HepG2 (cell line): Measurements from ENCODE around the gene CPLX1. TPM values are rescaled to one million over a fixed set of nuclear protein-coding genes. Genes with fewer than 3 reads are reported as not detected.

Experiments
- ATAC-seq: fragments of 200-7000 bp; cut with Tn5 transposase; 3 replicates; pipeline ENCODE4 v1.9.1; 2020; ENCODE audit warnings: mild to moderate bottlenecking, moderate library complexity
- BruUV-seq: library from RNA; stranded (reverse); fragments of 400-500 nt; replicated peaks from 2 replicates; lab custom pipeline; 2021; lab: Mats Ljungman, UMichigan
- CTCF ChIA-PET: fragments of 300-600 bp; formaldehyde crosslinking; extraction: SDS; loops from one replicate; lab custom pipeline; 2021; ENCODE audit warnings: low total read pairs, inconsistent platforms, low intra/inter-chr PET ratio; lab: Yijun Ruan, JAX
- POLR2A ChIA-PET: fragments of 350-600 bp; sonication (Branson Sonifier 250); formaldehyde crosslinking; loops from one replicate; lab custom pipeline; 2020; ENCODE audit warnings: antibody characterized with exemption, inconsistent platforms; lab: Yijun Ruan, JAX
- DNase-seq: peaks from one replicate; pipeline ENCODE4 v3.0.0-alpha.2; 2015; ENCODE audit warnings: low spot score
- FAIRE-seq: peaks from 3 replicates; lab custom pipeline; 2011; peaks lifted over from hg19 to GRCh38; lab: Jason Lieb, UNC
- H2AFZ ChIP-seq: one replicate; pipeline ENCODE4 v1.6.1; 2011; ENCODE audit warnings: low read length, inconsistent platforms
- H3K27ac ChIP-seq: fragments of 300-600 bp; 3 replicates; pipeline ENCODE4 v1.8.0; 2011; ENCODE audit warnings: mixed run types, mild to moderate bottlenecking, mixed read lengths, low read length, inconsistent platforms; ENCODE audit not compliant: insufficient read depth; ENCODE audit errors: extremely low read length
- H3K27me3 ChIP-seq, 2 experiments: fragments of 200-600 bp in 1 of 2; 2 replicates in 1 of 2; 3 replicates in 1 of 2; pipeline versions ENCODE4 v1.6.0 to v1.8.0; 2011; ENCODE audit warnings: low read length in 2 of 2, mild to moderate bottlenecking in 2 of 2, moderate library complexity in 2 of 2, inconsistent platforms in 1 of 2; ENCODE audit not compliant: insufficient read depth in 2 of 2, control insufficient read depth in 1 of 2
- H3K36me3 ChIP-seq, 2 experiments: fragments of 200-600 bp in 1 of 2; replicated peaks in 1 of 2; 2 replicates in 1 of 2; 3 replicates in 1 of 2; pipeline versions ENCODE4 v1.5.1 to v1.8.0; 2011; ENCODE audit warnings: low read length in 2 of 2, inconsistent platforms in 1 of 2; ENCODE audit not compliant: insufficient read depth in 2 of 2, control insufficient read depth in 1 of 2
- H3K4me1 ChIP-seq: 2 replicates; pipeline ENCODE4 v1.5.1; 2012; ENCODE audit warnings: low read length, inconsistent platforms; ENCODE audit not compliant: insufficient read depth
- H3K4me2 ChIP-seq: 2 replicates; pipeline ENCODE4 v1.6.0; 2011; ENCODE audit warnings: low read depth, low read length, inconsistent platforms
- H3K4me3 ChIP-seq, 3 experiments: fragments of 200-600 bp in 1 of 3; sonication (generic), shearing (Covaris generic) in 1 of 3; replicated peaks in 1 of 3; 2 replicates each; pipeline ENCODE4 v1.5.1; 2011 to 2016; ENCODE audit warnings: low read length in 3 of 3, inconsistent platforms in 2 of 3, low read depth in 2 of 3, mild to moderate bottlenecking in 2 of 3, control low read depth in 1 of 3, mixed read lengths in 1 of 3; ENCODE audit not compliant: insufficient read depth in 1 of 3
- H3K79me2 ChIP-seq: one replicate; pipeline ENCODE4 v1.6.1; 2011; ENCODE audit warnings: low read length, inconsistent platforms; ENCODE audit not compliant: insufficient read depth
- H3K9ac ChIP-seq: 2 replicates; pipeline ENCODE4 v1.6.0; 2011; ENCODE audit warnings: mild to moderate bottlenecking, low read depth, low read length, inconsistent platforms; ENCODE audit not compliant: insufficient read depth
- H3K9me3 ChIP-seq: 2 replicates; pipeline ENCODE4 v1.5.1; 2012; ENCODE audit warnings: mild to moderate bottlenecking, low read length
- H4K20me1 ChIP-seq: 2 replicates; pipeline ENCODE4 v1.6.0; 2011; ENCODE audit warnings: inconsistent platforms, mild to moderate bottlenecking, low read length, moderate library complexity; ENCODE audit not compliant: insufficient read depth
- ARID5B ChIP-seq: IDR thresholded peaks from 2 replicates; pipeline ENCODE4 v1.4.0; 2020; ENCODE audit warnings: mild to moderate bottlenecking, missing genetic modification reagents
- GLI4 ChIP-seq: sonication (generic); formaldehyde crosslinking; IDR thresholded peaks from 2 replicates; pipeline ENCODE4 v1.5.1; 2020; ENCODE audit warnings: missing genetic modification reagents, mild to moderate bottlenecking, moderate library complexity, borderline replicate concordance
- TEF ChIP-seq: sonication (generic); formaldehyde crosslinking; IDR thresholded peaks from 2 replicates; pipeline ENCODE4 v1.5.0; 2020; ENCODE audit warnings: missing genetic modification reagents
- ZFAT ChIP-seq: sonication (generic); formaldehyde crosslinking; conservative IDR thresholded peaks from 2 replicates; pipeline ENCODE4 v1.8.1; 2023; ENCODE audit warnings: missing genetic modification reagents, inconsistent platforms
- ZNF256 ChIP-seq: sonication (generic); formaldehyde crosslinking; conservative IDR thresholded peaks from 2 replicates; pipeline ENCODE4 v1.4.0; 2020; ENCODE audit warnings: missing genetic modification reagents
- ZNF350 ChIP-seq: sonication (generic); formaldehyde crosslinking; IDR thresholded peaks from 2 replicates; pipeline ENCODE4 v1.4.0; 2020; ENCODE audit warnings: mild to moderate bottlenecking, low read depth, missing genetic modification reagents, borderline replicate concordance
- ZNF44 ChIP-seq: sonication (generic); formaldehyde crosslinking; IDR thresholded peaks from 2 replicates; pipeline ENCODE4 v1.5.1; 2020; ENCODE audit warnings: mild to moderate bottlenecking, missing genetic modification reagents
- ZNF552 ChIP-seq: sonication (generic); formaldehyde crosslinking; IDR thresholded peaks from 2 replicates; pipeline ENCODE4 v1.9.0; 2022; ENCODE audit warnings: missing genetic modification reagents, mild to moderate bottlenecking, borderline replicate concordance
- ZNF614 ChIP-seq: IDR thresholded peaks from 2 replicates; pipeline ENCODE4 v1.6.1; 2018; ENCODE audit warnings: missing biosample characterization, missing genetic modification reagents, inconsistent platforms, borderline replicate concordance
- ZNF761 ChIP-seq: sonication (generic); formaldehyde crosslinking; conservative IDR thresholded peaks from 2 replicates; pipeline ENCODE4 v1.4.0; 2020; ENCODE audit warnings: mild to moderate bottlenecking, missing genetic modification reagents
- ZNF850 ChIP-seq: sonication (generic); formaldehyde crosslinking; conservative IDR thresholded peaks from 2 replicates; pipeline ENCODE4 v1.9.0; 2021; ENCODE audit warnings: mild to moderate bottlenecking, missing genetic modification reagents
- ZSCAN21 ChIP-seq: sonication (generic); formaldehyde crosslinking; IDR thresholded peaks from 2 replicates; pipeline ENCODE4 v1.8.0; 2022; ENCODE audit warnings: mild to moderate bottlenecking, missing genetic modification reagents, moderate library complexity, borderline replicate concordance
- WGBS: methylation state at CpG from one replicate; pipeline ENCODE4 v1.1.6; 2017; ENCODE audit warnings: low lambda C conversion rate; 5-methylcytosine and 5-hydroxymethylcytosine counted together
- in situ Hi-C: cut with HindIII; loops from 2 replicates; pipeline ENCODE4 v1.10.0; 2017; ENCODE audit warnings: low pct_unique_long_range_greater_than_20kb; ENCODE audit not compliant: extremely low pct_ligation_motif_present
- intact Hi-C: fragments of 100-400 bp; cut with micrococcal nuclease; formaldehyde crosslinking; loops from one replicate; pipeline ENCODE4 v1.10.0; 2022; ENCODE audit not compliant: unreplicated experiment
- polyA plus RNA-seq, 8 experiments: library from polyadenylated mRNA; depleted of rRNA in 3 of 8; stranded (reverse) in 7 of 8; unstranded in 1 of 8; fragments of >200 nt; fragmentation: Illumina TruSeq in 4 of 8; extraction: Trizol in 4 of 8; gene quantifications; 2 replicates each; pipeline versions ENCODE4 v1.2.1 to v1.2.3, GENCODE V29; 2011 to 2016; ENCODE audit warnings: low read depth in 4 of 8, missing spikeins in 1 of 8, mixed read lengths in 1 of 8; ENCODE audit not compliant: insufficient read depth in 1 of 8
- total RNA-seq, 5 experiments: library from RNA; depleted of rRNA; stranded (reverse); fragments of >200 nt; fragmentation: Illumina TruSeq; extraction: Trizol; gene quantifications; 2 replicates each; pipeline ENCODE4 v1.2.3, GENCODE V29; 2016; ENCODE audit warnings: low read depth in 1 of 5
- TF ChIP-seq, protein P1 (sequence below): sonication (generic); formaldehyde crosslinking; IDR thresholded peaks from 2 replicates; pipeline ENCODE4 v1.8.0; 2023; ENCODE audit warnings: mild to moderate bottlenecking, missing genetic modification reagents
- TF ChIP-seq, protein P2 (sequence below): sonication (generic); formaldehyde crosslinking; IDR thresholded peaks from 2 replicates; pipeline ENCODE4 v1.8.1; 2023; ENCODE audit warnings: mild to moderate bottlenecking, missing genetic modification reagents, borderline replicate concordance

CPLX1 gene
- total and polyA plus RNA-seq, 2 of the 13 experiments (the other 11 are each of a cell fraction or from before 2014, with no cell fraction given), result 0.18 TPM

DNA sequence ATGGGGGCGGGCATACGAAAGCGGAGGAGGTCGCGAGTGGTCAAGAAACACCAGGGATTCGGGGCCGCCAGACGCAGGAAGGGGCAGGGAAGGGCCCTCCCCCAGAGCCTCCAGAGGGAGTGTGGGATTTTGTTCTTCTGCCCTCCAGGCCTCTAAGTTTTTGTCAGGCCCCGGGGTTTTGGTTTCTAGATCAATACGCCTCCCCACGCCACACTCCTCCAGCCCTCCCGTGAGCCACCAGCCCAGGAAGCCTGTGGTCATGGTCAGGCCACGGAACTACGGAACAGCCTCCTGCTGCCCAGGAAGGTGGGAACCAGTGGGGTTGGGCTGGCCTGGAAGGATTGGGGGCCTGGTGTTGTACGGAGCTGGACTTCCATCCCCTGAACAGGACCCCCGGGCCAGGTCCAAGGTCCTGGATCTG is 38.4 kb downstream of the CPLX1 start:
- 53% methylated on average over 12 of the region's 16 CpGs for WGBS
- Histone ChIP-seq H3K9ac (no peak overlapping the region), H3K27ac (no peak overlapping the region), H3K79me2 (no peaks in the 10 kb centered on the region), H3K4me2 (peak overlapping the region; percentile 25; the same call in 1 of the 2 replicates), H3K36me3 (no peaks in the 10 kb centered on the region), H3K4me1 (peaks cover 42% of the 10 kb centered on the region), H4K20me1 (no peaks in the 10 kb centered on the region), H3K27me3 (peaks cover 10 to 50% of the 10 kb centered on the region in 2 experiments; a peak in 4 of 5 replicates), H3K4me3 (peak overlapping the region in 1 of 3 experiments; percentile 9; a peak in 1 of 6 replicates), H3K9me3 (no peaks in the 10 kb centered on the region), H2AFZ (no peak overlapping the region)
- FAIRE-seq (no peak), ATAC-seq (no peak), DNase-seq (no peak)
- TF ChIP-seq GLI4 (CRISPR knock-in tag) (no peak), ZNF614 (CRISPR knock-in tag) (no peak), ZSCAN21 (no peak), ARID5B (CRISPR knock-in tag) (no peak), ZFAT (CRISPR knock-in tag) (no peak), ZNF850 (no peak), ZNF350 (CRISPR knock-in tag) (no peak), TEF (no peak), ZNF256 (CRISPR knock-in tag) (no peak), ZNF761 (no peak), ZNF44 (CRISPR knock-in tag) (no peak), ZNF552 (no peak)
- TF ChIP-seq, protein P1, sequence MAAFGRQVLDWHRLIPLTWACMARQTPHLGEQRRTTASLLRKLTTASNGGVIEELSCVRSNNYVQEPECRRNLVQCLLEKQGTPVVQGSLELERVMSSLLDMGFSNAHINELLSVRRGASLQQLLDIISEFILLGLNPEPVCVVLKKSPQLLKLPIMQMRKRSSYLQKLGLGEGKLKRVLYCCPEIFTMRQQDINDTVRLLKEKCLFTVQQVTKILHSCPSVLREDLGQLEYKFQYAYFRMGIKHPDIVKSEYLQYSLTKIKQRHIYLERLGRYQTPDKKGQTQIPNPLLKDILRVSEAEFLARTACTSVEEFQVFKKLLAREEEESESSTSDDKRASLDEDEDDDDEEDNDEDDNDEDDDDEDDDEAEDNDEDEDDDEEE, result no peak
- TF ChIP-seq, protein P2, sequence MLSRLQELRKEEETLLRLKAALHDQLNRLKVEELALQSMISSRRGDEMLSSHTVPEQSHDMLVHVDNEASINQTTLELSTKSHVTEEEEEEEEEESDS, result no peak
- intact Hi-C loops, result no loop called here
- ChIA-PET CTCF (no interaction called here), POLR2A (no interaction called here)
- in situ Hi-C loops, result no loop called here
- BruUV-seq, result no TSS peak
